ENCODE data around the gene RANBP3. TPM values are rescaled to one million over a fixed set of nuclear protein-coding genes. Genes with fewer than 3 reads are reported as not detected.
A peak's percentile ranks its signal among the peaks of the same experiment; 100 is the strongest.

Gene RANBP3
- total and polyA plus RNA-seq, 12 donors, result 55.0 to 179 (median 81.1) TPM

DNA sequence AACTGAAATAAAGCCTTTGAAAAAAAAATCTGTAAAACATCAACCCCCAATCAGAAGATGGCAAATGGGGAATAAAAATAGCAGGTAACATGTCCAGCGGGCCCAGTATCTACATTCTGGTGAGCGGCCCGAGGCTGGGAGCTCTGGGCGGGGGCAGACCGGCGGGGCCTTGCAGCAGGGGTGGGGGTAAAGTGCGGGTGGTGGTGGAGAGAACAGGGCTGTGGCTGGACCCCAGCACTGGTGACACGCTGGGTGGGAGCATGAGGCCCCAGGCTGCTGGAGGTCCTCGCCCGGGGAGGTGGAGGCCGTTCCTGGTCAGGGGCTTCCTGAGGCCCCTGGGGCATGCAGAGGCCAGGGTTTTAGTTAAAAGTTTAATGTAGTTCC is 62.2 kb downstream of the RANBP3 start:
- Histone ChIP-seq H3K36me3 (replicated peaks in 1 of 2) (peaks cover 0 to 50% of the 10 kb centered on the region in 2 donors), H3K9me3 (replicated peaks in 1 of 3) (no peaks in the 10 kb centered on the region), H3K27me3 (no peaks in the 10 kb centered on the region), H3K27ac (no peak overlapping the region), H3K4me3 (no peak overlapping the region), H3K4me1 (replicated peaks in 1 of 2) (peaks cover 7 to 12% of the 10 kb centered on the region in 2 donors)
- WGBS, 4 donors, result 79 to 89% (median 85%) methylated on average over 10 to 11 of the region's 11 CpGs
- intact Hi-C loops (cut with DNase I), result loop anchor here in 1 of 2 donors (5.0 kb wide), 1 partner anchor 42 kb away; no protein-coding TSS in a partner anchor
- TF ChIP-seq, protein P1, sequence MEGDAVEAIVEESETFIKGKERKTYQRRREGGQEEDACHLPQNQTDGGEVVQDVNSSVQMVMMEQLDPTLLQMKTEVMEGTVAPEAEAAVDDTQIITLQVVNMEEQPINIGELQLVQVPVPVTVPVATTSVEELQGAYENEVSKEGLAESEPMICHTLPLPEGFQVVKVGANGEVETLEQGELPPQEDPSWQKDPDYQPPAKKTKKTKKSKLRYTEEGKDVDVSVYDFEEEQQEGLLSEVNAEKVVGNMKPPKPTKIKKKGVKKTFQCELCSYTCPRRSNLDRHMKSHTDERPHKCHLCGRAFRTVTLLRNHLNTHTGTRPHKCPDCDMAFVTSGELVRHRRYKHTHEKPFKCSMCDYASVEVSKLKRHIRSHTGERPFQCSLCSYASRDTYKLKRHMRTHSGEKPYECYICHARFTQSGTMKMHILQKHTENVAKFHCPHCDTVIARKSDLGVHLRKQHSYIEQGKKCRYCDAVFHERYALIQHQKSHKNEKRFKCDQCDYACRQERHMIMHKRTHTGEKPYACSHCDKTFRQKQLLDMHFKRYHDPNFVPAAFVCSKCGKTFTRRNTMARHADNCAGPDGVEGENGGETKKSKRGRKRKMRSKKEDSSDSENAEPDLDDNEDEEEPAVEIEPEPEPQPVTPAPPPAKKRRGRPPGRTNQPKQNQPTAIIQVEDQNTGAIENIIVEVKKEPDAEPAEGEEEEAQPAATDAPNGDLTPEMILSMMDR (IDR thresholded peaks at IDR 0.05), result no peak
- no peak for TF ChIP-seq POLR2A (IDR thresholded peaks at IDR 0.05)
- no peak for DNase-seq

DNA sequence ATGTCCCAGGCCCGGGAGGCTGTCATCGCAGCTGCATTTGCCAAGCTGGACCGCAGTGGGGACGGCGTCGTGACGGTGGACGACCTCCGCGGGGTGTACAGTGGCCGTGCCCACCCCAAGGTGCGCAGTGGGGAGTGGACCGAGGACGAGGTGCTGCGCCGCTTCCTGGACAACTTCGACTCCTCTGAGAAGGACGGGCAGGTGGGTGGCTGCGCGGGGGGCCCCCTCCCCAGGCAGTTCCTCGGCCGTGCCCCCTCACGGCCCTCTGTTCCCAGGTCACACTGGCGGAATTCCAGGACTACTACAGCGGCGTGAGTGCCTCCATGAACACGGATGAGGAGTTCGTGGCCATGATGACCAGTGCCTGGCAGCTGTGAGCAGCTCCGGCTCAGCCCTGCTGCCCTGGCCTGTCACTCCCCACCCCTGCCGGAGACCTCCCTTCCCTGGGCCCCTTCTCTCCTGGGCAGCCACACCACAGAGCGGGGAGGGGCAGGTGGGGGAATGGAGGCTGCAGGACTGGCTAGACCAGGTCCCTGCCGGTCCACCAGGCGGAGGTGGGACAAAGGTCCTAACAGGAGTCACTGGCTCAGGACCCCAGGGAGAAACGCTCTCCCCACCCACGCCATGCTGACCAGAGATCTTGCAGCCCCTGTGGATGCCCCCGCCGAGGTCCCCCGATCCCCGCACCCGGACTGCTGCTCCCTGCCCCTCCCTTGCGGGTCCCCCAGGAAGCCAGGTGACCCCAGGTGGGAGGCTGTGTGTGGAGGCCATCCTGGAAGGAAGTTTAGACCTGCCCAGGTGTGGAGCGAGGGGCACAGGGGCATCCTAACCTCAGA is 62.8 kb downstream of the RANBP3 start:
- Histone ChIP-seq H3K4me3 (no peak overlapping the region), H3K36me3 (replicated peaks in 1 of 2) (peaks cover 0 to 45% of the 10 kb centered on the region in 2 donors), H3K27ac (peak overlapping the region in 1 of 5 donors; percentile 37), H3K4me1 (replicated peaks in 1 of 2) (peaks cover 7 to 12% of the 10 kb centered on the region in 2 donors), H3K9me3 (replicated peaks in 1 of 3) (no peaks in the 10 kb centered on the region), H3K27me3 (no peaks in the 10 kb centered on the region)
- TF ChIP-seq, protein P1 (IDR thresholded peaks at IDR 0.05), result no peak
- TF ChIP-seq POLR2A (IDR thresholded peaks at IDR 0.05), result no peak
- WGBS, 4 donors, result 85 to 89% (median 86%) methylated on average over 24 to 42 of the region's 42 CpGs
- DNase-seq, result peak in 1 of 7 donors; percentile 20
- intact Hi-C loops (cut with DNase I), result loop anchor here in 1 of 2 donors (5.0 kb wide), 1 partner anchor 42 kb away; no protein-coding TSS in a partner anchor

DNA sequence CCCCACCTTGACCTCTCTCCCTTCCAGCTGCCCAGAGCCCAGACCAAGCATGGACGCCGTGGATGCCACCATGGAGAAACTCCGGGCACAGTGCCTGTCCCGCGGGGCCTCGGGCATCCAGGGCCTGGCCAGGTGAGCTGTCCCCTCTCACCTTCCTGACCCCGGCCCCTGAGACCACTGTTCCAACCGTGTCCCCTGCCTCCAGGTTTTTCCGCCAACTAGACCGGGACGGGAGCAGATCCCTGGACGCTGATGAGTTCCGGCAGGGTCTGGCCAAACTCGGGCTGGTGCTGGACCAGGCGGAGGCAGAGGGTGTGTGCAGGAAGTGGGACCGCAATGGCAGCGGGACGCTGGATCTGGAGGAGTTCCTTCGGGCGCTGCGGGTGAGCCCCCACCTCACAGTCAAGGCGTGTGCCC is 63.6 kb downstream of the RANBP3 start:
- no peak overlapping the region for H3K4me3 ChIP-seq
- peaks cover 0 to 45% of the 10 kb centered on the region in 2 donors for H3K36me3 ChIP-seq (replicated peaks in 1 of 2)
- 76 to 86% (median 79%) methylated on average over 2 to 22 of the region's 22 CpGs for WGBS, 4 donors
- intact Hi-C loops (cut with DNase I), result no loop called here
- peak overlapping the region in 3 of 5 donors; percentile 37 to 52 (median 47) for H3K27ac ChIP-seq
- H3K27me3 ChIP-seq, result no peaks in the 10 kb centered on the region
- H3K4me1 ChIP-seq (replicated peaks in 1 of 2), result peaks cover 7 to 12% of the 10 kb centered on the region in 2 donors
- DNase-seq, result no peak
- TF ChIP-seq POLR2A (IDR thresholded peaks at IDR 0.05), result no peak
- TF ChIP-seq, protein P1 (IDR thresholded peaks at IDR 0.05), result no peak
- no peaks in the 10 kb centered on the region for H3K9me3 ChIP-seq (replicated peaks in 1 of 3)

DNA sequence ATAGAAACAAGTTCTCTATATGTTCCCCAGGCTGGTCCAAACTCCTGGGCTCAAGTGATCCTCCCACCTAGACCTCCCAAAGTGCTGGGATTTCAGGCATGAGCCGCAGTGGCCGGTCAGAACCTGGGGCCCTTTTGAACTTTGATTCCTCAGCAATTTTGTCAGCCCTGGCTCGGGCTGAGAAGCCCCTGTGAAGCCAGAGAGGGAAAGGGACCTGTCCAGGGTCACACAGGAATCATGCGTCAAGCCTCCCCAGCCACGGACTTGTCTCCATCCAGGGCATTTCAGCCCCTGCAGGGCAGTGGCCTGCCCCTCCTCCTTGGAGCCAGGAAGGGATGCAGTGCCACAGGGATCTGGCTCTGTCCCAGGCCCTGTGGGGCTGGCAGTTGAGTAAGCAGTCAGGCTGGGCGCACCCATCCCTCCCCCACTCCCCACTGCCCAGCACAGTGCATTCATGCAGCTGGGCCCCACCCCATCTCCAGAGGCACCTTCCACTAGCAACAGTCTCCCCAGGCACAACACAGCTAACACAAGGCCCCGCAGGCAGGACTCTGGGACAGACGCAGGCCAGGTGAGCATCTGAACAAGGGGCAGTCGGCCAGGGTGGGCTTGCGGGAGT is 64.1 kb downstream of the RANBP3 start, which contains the start of gene CAPS:
TSS of gene CAPS (plus strand) at position 516 of the 619 bp plus-strand sequence. CDS start 153 bp downstream, outside the sequence.
- H3K36me3 ChIP-seq (replicated peaks in 1 of 2), result peaks cover 0 to 45% of the 10 kb centered on the region in 2 donors
- WGBS, 4 donors, result 55 to 72% (median 60%) methylated on average over 3 to 10 of the region's 10 CpGs

More for the DNA sequence above, 64.1 kb downstream of the RANBP3 start, which contains the start of gene CAPS:
- no peaks in the 10 kb centered on the region for H3K9me3 ChIP-seq (replicated peaks in 1 of 3)
- TF ChIP-seq, protein P1 (IDR thresholded peaks at IDR 0.05), result no peak
- no peak for TF ChIP-seq POLR2A (IDR thresholded peaks at IDR 0.05)
- H3K4me3 ChIP-seq, result no peak within 1 kb of the TSS
- peak within 1 kb of the TSS in 3 of 5 donors; percentile 37 to 52 (median 47) for H3K27ac ChIP-seq
- intact Hi-C loops (cut with DNase I), result no loop called here
- peaks cover 7 to 12% of the 10 kb centered on the region in 2 donors for H3K4me1 ChIP-seq (replicated peaks in 1 of 2)
- H3K27me3 ChIP-seq, result no peaks in the 10 kb centered on the region
- DNase-seq, result peak; percentile 70 to 91 (median 87)

Data from adrenal gland (tissue), 12 donors.